ENCODE data around the gene TTC19.

DNA sequence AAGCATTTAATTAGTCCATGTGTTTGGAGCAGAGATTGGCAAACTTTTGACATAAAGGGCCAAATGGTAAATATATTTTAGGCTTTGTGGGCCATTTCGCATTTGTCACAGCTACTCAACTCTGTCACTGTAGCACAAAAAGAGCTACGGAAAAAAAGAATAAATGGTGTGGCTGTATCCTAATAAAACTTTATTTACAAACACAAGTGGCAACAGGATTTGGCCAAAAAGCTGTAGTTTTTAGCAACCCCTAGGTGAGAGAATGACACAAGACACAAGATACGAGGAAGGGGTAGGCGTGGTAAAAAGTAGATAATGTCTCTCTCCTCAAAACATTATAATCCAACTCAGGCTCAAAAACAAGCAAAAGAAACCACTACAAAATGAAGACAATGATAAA lies 66.5 kb downstream of the TTC19 start:
- TF ChIP-seq, protein P1, sequence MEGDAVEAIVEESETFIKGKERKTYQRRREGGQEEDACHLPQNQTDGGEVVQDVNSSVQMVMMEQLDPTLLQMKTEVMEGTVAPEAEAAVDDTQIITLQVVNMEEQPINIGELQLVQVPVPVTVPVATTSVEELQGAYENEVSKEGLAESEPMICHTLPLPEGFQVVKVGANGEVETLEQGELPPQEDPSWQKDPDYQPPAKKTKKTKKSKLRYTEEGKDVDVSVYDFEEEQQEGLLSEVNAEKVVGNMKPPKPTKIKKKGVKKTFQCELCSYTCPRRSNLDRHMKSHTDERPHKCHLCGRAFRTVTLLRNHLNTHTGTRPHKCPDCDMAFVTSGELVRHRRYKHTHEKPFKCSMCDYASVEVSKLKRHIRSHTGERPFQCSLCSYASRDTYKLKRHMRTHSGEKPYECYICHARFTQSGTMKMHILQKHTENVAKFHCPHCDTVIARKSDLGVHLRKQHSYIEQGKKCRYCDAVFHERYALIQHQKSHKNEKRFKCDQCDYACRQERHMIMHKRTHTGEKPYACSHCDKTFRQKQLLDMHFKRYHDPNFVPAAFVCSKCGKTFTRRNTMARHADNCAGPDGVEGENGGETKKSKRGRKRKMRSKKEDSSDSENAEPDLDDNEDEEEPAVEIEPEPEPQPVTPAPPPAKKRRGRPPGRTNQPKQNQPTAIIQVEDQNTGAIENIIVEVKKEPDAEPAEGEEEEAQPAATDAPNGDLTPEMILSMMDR (IDR thresholded peaks at IDR 0.05; ENCODE audit: poor library complexity): no peak
- TF ChIP-seq EZH2 (IDR thresholded peaks at IDR 0.05; ENCODE audit: borderline replicate concordance): no peak
